Karpas-422 (cell line): ENCODE measurements around the gene PDGFRA. TPM values are rescaled to one million over a fixed set of nuclear protein-coding genes. Genes with fewer than 3 reads are reported as not detected.

ENCODE experiments used
- DNase-seq: peaks from one replicate; pipeline ENCODE4 v3.0.0-alpha.2; 2015
- H2AFZ ChIP-seq: fragments of 200-600 bp; sonication (generic); 2 replicates; pipeline ENCODE4 v1.6.1; 2014; ENCODE audit warnings: antibody characterized with exemption, low read length, mixed read lengths
- H3K27ac ChIP-seq: fragments of 200-600 bp; sonication (generic); 2 replicates; pipeline ENCODE4 v1.5.1; 2014; ENCODE audit warnings: mild to moderate bottlenecking, low read length, moderate library complexity
- H3K27me3 ChIP-seq: fragments of 200-600 bp; sonication (generic); 2 replicates; pipeline ENCODE4 v1.6.1; 2014; ENCODE audit warnings: low read length, mixed read lengths
- H3K36me3 ChIP-seq: fragments of 200-600 bp; sonication (generic); 2 replicates; pipeline ENCODE4 v1.6.1; 2014; ENCODE audit warnings: low read length, mixed read lengths; ENCODE audit not compliant: insufficient read depth
- H3K4me1 ChIP-seq: fragments of 200-600 bp; sonication (generic); 2 replicates; pipeline ENCODE4 v1.6.1; 2014; ENCODE audit warnings: mild to moderate bottlenecking, low read length, mixed read lengths
- H3K4me2 ChIP-seq: fragments of 200-600 bp; sonication (generic); 2 replicates; pipeline ENCODE4 v1.6.1; 2014; ENCODE audit warnings: low read length, low read depth, mild to moderate bottlenecking; ENCODE audit not compliant: poor library complexity, severe bottlenecking
- H3K4me3 ChIP-seq: fragments of 200-600 bp; sonication (generic); 2 replicates; pipeline ENCODE4 v1.5.1; 2014; ENCODE audit warnings: mild to moderate bottlenecking, antibody characterized with exemption, low read length, mixed read lengths
- H3K79me2 ChIP-seq: fragments of 200-600 bp; sonication (generic); 2 replicates; pipeline ENCODE4 v1.6.1; 2014; ENCODE audit warnings: mild to moderate bottlenecking, low read length, mixed read lengths
- H3K9ac ChIP-seq: fragments of 200-600 bp; sonication (generic); 2 replicates; pipeline ENCODE4 v1.6.0; 2014; ENCODE audit warnings: low read length
- H3K9me2 ChIP-seq: fragments of 200-600 bp; sonication (generic), shearing (Covaris generic); replicated peaks from 2 replicates; pipeline ENCODE4 v1.6.0; 2014; ENCODE audit warnings: mild to moderate bottlenecking, low read length, moderate library complexity; ENCODE audit not compliant: insufficient read depth
- H3K9me3 ChIP-seq: fragments of 300-700, 200-600 bp; sonication (generic); 2 replicates; pipeline ENCODE4 v1.6.1; 2014; ENCODE audit warnings: low read length, mixed read lengths
- H4K20me1 ChIP-seq: fragments of 200-600 bp; sonication (generic); 2 replicates; pipeline ENCODE4 v1.6.1; 2014; ENCODE audit warnings: mild to moderate bottlenecking, antibody characterized with exemption, low read length, low read depth; ENCODE audit not compliant: insufficient read depth
- total RNA-seq: library from RNA; depleted of rRNA; stranded (reverse); fragments of >200 nt; shearing (Covaris generic); gene quantifications from 2 replicates; pipeline ENCODE4 v1.2.3, GENCODE V29; 2014; ENCODE audit warnings: low replicate concordance

The PDGFRA gene
- total RNA-seq, 1 experiment from 2014 or later: not detected

DNA sequence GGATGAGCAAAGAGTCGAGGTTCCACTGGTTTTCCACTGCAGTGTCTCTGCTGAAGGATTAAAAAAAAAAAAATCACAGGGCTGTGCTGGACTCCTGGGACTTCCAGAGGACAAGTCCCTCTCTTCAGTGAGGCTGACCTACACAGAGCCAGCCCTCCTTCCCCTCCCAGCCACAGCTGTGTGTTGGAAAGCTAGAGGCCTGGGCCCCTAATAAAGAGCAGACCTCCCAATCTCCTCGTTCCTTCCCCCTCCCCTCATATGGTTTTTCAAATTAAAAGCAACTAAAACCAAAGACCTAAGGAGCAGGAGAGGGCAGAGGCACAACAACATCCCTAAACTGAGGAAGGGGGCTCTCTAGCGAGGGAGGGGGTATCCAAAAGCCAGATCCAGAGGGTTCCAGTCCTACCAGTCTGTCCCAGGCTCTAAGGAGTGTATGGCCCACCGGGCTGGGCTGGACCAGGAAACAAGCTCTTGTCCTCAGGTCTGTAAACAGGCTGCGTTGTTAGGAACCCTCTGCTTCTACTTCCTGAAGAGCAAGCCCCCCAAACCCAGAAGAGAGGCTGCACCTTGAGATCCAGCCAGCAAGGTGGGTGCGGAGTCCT is 4.0 kb upstream of the PDGFRA start:
- no peaks in the 10 kb centered on the region for H4K20me1 ChIP-seq
- H3K4me3 ChIP-seq: no peak overlapping the region
- H3K79me2 ChIP-seq: no peaks in the 10 kb centered on the region
- peaks cover 17% of the 10 kb centered on the region for H3K4me1 ChIP-seq
- no peak overlapping the region for H2AFZ ChIP-seq
- H3K9ac ChIP-seq: no peak overlapping the region
- no peak overlapping the region for H3K27ac ChIP-seq
- no peaks in the 10 kb centered on the region for H3K9me3 ChIP-seq
- no peaks in the 10 kb centered on the region for H3K27me3 ChIP-seq
- DNase-seq: no peak
- H3K36me3 ChIP-seq: no peaks in the 10 kb centered on the region
- no peak overlapping the region for H3K4me2 ChIP-seq
- no peaks in the 10 kb centered on the region for H3K9me2 ChIP-seq

DNA sequence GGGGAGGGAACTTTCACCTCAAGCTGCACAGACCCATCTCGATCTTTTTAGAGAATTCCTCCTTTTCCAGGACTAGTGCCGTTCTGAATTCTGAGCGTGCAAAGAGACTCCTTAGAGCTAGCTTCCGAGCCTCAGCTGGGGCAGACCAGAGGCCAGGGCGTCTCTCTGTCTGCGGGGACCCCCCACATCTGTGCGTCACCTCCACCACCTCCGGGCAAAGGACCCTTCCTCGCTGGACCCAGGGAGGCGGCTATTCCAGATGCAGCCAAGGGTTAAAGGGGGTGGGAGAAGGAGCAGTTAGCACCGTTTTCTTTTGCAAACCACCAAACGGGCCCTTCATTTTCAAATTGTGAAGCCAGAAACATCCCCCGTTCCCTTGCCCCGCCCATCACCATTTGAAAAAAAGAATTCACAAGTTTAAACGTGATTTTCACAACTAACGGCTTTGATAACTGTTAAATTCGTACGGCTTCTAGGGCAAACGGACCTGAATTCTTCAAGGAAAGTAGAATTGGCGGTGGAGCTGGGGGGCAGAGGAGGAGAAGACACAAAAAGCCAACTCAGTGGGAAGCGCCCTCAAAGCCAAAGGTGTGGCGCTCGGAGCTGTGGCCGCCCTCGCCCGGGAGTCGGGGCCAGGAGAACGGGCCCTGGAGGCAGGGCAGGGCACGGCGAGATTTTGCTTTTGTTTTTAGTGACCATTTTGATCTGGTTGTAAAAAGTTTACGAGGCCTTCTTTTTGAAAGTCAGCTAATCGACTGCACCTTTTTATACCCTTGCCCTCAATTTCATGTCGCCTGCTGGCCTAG is 3.3 kb upstream of the PDGFRA start:
- Histone ChIP-seq H3K4me2 (no peak overlapping the region), H3K79me2 (no peaks in the 10 kb centered on the region), H3K4me1 (peaks cover 17% of the 10 kb centered on the region), H3K27me3 (no peaks in the 10 kb centered on the region), H3K4me3 (no peak overlapping the region), H4K20me1 (no peaks in the 10 kb centered on the region), H3K27ac (no peak overlapping the region), H2AFZ (no peak overlapping the region), H3K36me3 (no peaks in the 10 kb centered on the region), H3K9me2 (no peaks in the 10 kb centered on the region), H3K9ac (no peak overlapping the region), H3K9me3 (no peaks in the 10 kb centered on the region)
- DNase-seq: no peak

DNA sequence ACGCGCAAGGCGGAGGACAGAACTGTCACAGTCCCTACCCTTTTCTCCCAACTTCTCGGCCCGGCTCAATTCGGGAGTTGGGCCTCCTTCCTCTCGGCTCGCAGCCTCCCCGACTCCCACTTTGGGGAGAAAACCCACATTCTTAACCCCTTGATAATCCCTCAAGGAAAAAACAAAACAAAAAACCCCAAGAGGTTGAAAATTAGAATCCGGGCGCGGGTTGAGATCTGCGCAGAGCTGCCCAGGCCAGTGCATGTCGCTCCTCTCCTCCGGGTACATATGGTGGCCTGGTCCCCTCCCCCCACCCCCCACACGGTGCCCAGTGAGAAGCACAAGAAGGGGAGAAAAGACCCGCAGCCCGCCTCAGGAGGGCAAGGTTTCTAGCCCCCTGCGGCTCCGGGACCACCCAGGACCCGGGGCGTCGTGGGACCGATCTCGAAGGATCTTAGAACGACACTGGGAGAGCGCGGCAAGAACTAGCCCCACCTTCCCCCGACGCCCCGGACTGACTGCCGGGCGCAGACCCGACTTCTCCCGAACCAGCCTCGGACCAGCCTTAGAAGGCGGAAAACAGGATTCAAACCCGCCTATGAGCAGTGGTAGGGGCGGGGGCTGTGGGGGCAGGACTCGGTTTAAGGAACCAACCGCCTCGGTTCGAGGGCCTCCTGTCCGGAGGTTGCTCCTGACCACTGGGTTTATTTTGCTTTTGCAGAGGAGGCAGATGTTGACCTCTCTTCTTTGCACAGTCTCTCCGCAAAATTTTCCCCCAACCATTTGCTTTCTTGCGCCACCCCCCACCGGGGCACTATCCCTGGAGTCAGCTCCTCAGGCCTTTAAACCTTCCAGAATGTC is 2.5 kb upstream of the PDGFRA start:
- Histone ChIP-seq H3K9me3 (no peaks in the 10 kb centered on the region), H3K4me2 (peak overlapping the region; percentile 92), H2AFZ (no peak overlapping the region), H3K27me3 (no peaks in the 10 kb centered on the region), H3K36me3 (no peaks in the 10 kb centered on the region), H3K79me2 (no peaks in the 10 kb centered on the region), H3K9me2 (no peaks in the 10 kb centered on the region), H4K20me1 (no peaks in the 10 kb centered on the region), H3K27ac (no peak overlapping the region), H3K4me1 (peaks cover 17% of the 10 kb centered on the region), H3K4me3 (no peak overlapping the region), H3K9ac (no peak overlapping the region)
- DNase-seq: no peak

DNA sequence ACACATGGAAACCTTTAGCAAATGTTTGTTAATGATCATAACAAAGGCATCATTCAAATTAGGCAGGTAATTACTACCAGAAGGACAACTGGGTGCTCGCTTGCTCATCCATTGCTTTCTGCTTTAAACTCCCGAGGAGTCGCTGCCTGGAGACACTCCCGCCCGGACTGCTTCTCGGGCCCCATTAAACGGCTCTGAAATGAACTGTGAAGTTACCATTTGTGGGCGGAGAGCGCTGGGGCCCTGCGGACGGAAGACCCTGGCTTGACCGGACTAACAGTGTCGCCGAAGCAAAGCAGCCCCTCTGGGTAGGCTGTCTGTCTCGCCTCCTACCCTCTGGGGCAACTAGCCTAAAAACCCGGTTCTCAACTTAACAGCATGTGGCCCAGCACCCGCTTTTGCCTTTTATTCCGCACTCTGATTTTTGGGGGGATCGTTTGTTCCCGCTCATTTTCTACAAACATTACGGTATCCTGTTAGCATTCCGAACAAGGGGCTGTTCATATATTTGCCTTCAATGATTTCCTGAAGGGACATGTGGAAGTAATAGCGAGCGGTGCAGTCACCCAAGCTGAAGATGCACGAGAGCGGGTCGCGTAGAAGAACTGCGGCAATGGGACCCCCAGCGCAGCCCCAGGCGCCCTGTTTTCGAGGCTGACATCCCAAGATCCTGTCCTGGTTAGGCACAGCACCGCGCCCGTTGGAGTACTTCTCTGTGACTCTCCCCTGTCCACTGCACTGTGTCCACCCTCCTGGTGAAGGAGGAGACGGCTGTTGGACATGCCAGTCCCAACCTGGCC is 1.6 kb upstream of the PDGFRA start:
- H3K27ac ChIP-seq: no peak overlapping the region
- no peaks in the 10 kb centered on the region for H3K36me3 ChIP-seq
- no peaks in the 10 kb centered on the region for H3K27me3 ChIP-seq
- H3K9ac ChIP-seq: peak overlapping the region; percentile 60
- no peaks in the 10 kb centered on the region for H3K9me2 ChIP-seq
- H4K20me1 ChIP-seq: no peaks in the 10 kb centered on the region
- no peaks in the 10 kb centered on the region for H3K9me3 ChIP-seq
- H2AFZ ChIP-seq: peak overlapping the region; percentile 87
- no peaks in the 10 kb centered on the region for H3K79me2 ChIP-seq
- DNase-seq: peak; percentile 55
- peaks cover 17% of the 10 kb centered on the region for H3K4me1 ChIP-seq
- peak overlapping the region; percentile 92 for H3K4me2 ChIP-seq
- peak overlapping the region; percentile 70 for H3K4me3 ChIP-seq

DNA sequence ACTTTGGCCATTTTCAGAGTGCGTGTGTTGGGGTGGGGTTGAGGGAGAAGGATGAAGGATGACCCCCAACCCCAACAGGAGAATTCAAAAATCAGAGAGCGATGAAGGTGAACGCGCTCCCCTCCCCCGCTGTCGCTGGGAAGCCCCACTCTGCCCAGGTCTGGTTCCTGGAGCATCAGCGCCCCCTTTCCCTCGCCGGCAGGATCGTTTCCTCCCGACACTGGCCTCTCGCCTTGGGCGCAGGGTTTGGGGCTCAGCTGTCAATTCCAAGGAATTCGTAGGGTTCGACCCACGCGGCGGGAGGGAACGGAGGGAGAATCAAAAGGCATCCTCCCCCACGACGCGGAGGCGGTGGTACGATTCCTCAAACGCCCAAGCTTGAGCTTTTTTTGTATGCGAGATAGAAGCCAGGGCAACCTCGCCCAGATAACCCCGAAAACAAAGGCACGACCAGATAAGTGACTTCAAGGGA is 1.0 kb upstream of the PDGFRA start:
- H3K79me2 ChIP-seq: no peaks in the 10 kb centered on the region
- H3K9me3 ChIP-seq: no peaks in the 10 kb centered on the region
- no peaks in the 10 kb centered on the region for H3K27me3 ChIP-seq
- H3K4me3 ChIP-seq: peak overlapping the region; percentile 70
- peak overlapping the region; percentile 87 for H2AFZ ChIP-seq
- H3K4me2 ChIP-seq: peak overlapping the region; percentile 92
- peak; percentile 89 for DNase-seq
- no peaks in the 10 kb centered on the region for H3K36me3 ChIP-seq
- peak overlapping the region; percentile 60 for H3K9ac ChIP-seq
- H3K27ac ChIP-seq: no peak overlapping the region
- H4K20me1 ChIP-seq: no peaks in the 10 kb centered on the region
- H3K4me1 ChIP-seq: peaks cover 18% of the 10 kb centered on the region
- H3K9me2 ChIP-seq: no peaks in the 10 kb centered on the region

DNA sequence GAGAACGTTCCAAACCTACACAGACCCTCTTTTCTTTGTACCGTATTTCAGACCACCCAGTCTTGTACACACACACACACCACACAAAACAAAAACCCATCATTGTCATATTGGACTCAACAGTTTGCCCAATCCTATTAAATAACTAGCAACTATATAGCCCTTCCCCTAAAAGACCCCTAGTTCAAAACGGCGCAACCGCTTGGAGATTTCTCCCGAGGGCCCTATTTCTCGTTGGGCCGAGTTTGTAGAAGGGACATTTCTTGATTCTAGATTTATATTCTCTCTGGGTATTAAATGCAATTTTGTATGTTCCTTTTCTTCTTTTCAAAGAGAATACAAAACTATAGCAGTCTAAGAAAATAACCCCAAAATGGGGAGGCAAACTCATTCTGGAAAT is 547 bp upstream of the PDGFRA start:
- Histone ChIP-seq H3K79me2 (no peaks in the 10 kb centered on the region), H4K20me1 (no peaks in the 10 kb centered on the region), H3K36me3 (no peaks in the 10 kb centered on the region), H3K27ac (no peak overlapping the region), H3K9me3 (no peaks in the 10 kb centered on the region), H2AFZ (peak overlapping the region; percentile 87; the same call in 1 of the 2 replicates), H3K9me2 (no peaks in the 10 kb centered on the region), H3K27me3 (no peaks in the 10 kb centered on the region), H3K9ac (peak overlapping the region; percentile 60), H3K4me3 (peak overlapping the region; percentile 70; the same call in 1 of the 2 replicates), H3K4me2 (peak overlapping the region; percentile 92), H3K4me1 (peaks cover 22% of the 10 kb centered on the region)
- no peak for DNase-seq

DNA sequence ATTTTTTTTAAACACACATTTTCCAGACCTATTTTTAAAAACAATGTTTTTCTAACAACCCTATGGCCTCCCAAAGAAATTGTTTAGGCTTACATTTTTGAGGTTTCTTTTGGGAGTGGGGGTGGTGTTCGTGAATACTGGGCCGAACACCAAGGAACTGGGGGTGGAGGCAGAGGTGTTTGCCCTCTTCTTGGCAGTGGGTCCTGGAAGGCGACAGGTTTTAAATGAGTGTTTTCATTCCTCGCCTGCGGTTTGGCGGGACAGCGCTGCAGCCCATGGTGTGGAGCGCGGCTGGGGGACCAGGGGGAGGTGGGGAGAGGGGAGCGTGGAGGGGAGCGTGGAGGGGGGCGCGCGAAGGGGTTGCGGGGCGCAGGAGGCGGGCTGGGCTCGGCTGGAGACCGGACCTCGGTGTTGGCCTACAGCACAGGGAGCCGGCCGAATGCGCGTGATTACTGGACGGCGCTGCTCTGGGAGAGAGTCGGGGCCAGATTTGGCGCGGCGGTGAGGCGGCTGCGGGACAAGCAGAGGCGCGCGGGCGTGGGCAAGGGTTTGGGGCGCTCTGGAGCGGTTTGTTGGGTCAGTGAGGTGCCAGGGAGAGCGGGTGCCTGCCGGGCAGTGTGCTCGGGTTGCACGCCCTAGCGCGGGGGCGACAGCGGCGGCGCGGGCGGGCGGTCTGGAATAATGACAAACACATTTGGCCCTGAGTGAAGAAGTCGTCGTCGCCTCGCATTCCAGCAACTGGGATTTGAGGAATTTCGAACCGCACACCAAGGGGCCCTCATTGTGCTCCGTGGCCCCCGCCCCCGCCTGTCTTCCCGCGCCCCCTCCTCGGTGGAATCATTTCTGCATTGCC is 764 bp downstream of the PDGFRA start:
- no peak overlapping the region for H3K4me3 ChIP-seq
- H4K20me1 ChIP-seq: no peaks in the 10 kb centered on the region
- no peak overlapping the region for H3K9ac ChIP-seq
- no peaks in the 10 kb centered on the region for H3K9me3 ChIP-seq
- no peaks in the 10 kb centered on the region for H3K36me3 ChIP-seq
- H3K9me2 ChIP-seq: no peaks in the 10 kb centered on the region
- H3K27me3 ChIP-seq: no peaks in the 10 kb centered on the region
- DNase-seq: no peak
- no peak overlapping the region for H2AFZ ChIP-seq
- H3K4me1 ChIP-seq: peaks cover 28% of the 10 kb centered on the region
- no peaks in the 10 kb centered on the region for H3K79me2 ChIP-seq
- H3K27ac ChIP-seq: no peak overlapping the region
- no peak overlapping the region for H3K4me2 ChIP-seq
